ENCODE results near the gene FLACC1. TPM values are rescaled to one million over a fixed set of nuclear protein-coding genes. Genes with fewer than 3 reads are reported as not detected.
A peak's percentile ranks its signal among the peaks of the same experiment; 100 is the strongest.

Gene FLACC1, protein sequence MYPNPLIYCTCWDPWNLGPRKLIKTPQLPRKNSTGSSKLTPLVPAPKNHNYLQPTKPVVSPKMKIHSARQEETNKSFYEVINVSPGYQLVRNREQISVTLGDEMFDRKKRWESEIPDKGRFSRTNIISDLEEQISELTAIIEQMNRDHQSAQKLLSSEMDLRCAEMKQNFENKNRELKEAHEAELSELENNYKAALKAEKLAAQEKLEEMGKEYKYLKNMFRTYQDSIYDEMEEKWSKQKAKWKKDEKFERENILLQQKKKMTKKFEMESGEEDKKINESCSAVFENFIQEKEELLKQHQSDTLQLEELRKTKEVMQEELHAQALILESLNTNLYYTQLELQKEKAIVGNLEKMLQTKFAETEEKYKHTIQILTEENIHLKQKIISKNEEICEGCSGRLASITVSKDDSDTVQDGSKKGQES
- 0.28 TPM for polyA plus RNA-seq (2013, experiment 1 of 2)
- 0.32 TPM for polyA plus RNA-seq (2013, experiment 2 of 2)

GRCh38 chr2:201357221-201357620 lies at the start of gene FLACC1:
Gene FLACC1, minus strand, starts transcription at chr2:201357345. Its CDS starts 5,941 bp downstream, at chr2:201351404.
- Histone ChIP-seq H3K36me3 (ENCODE audit: control insufficient read depth, insufficient read depth, low read length) (no peaks in the 10 kb centered on the region), H3K9ac (ENCODE audit: low read length) (no peak within 1 kb of the TSS), H3K79me1 (ENCODE audit: low read length) (no peaks in the 10 kb centered on the region), H3K4ac (ENCODE audit: low read depth, low read length) (no peak within 1 kb of the TSS), H3K56ac (ENCODE audit: low read length) (no peak within 1 kb of the TSS), H3K4me1 (ENCODE audit: control insufficient read depth, low read depth, low read length) (no peaks in the 10 kb centered on the region), H3K23ac (ENCODE audit: low read length) (no peak within 1 kb of the TSS), H2BK5ac (ENCODE audit: low read length) (no peak within 1 kb of the TSS), H2AK5ac (ENCODE audit: low read length) (no peak within 1 kb of the TSS), H3K18ac (ENCODE audit: low read length) (no peak within 1 kb of the TSS), H2BK15ac (replicated peaks; ENCODE audit: low read depth) (no peak within 1 kb of the TSS), H3K27ac (ENCODE audit: low read depth, low read length) (no peak within 1 kb of the TSS), H2BK120ac (ENCODE audit: low read depth, low read length) (no peak within 1 kb of the TSS), H3K4me2 (ENCODE audit: low read length) (no peak within 1 kb of the TSS), H3K79me2 (ENCODE audit: control insufficient read depth, insufficient read depth, low read length) (no peaks in the 10 kb centered on the region), H3K27me3 (ENCODE audit: insufficient read depth, low read length, poor library complexity) (no peaks in the 10 kb centered on the region), H4K8ac (ENCODE audit: low read depth, low read length) (no peak within 1 kb of the TSS), H3K4me3 (ENCODE audit: low read length) (no peak within 1 kb of the TSS), H4K5ac (ENCODE audit: low read length) (no peak within 1 kb of the TSS)
- DNase-seq: peak; percentile 97
- WGBS (ENCODE audit: extremely low coverage, insufficient coverage, low lambda C conversion rate): no CpG with 5 or more reads among the region's 1 CpG

GRCh38 chr2:201406077-201406662 lies 49.0 kb upstream of the FLACC1 start:
- no peak overlapping the region for H3K9ac ChIP-seq (ENCODE audit: low read length)
- H3K18ac ChIP-seq (ENCODE audit: low read length): no peak overlapping the region
- no peaks in the 10 kb centered on the region for H3K36me3 ChIP-seq (ENCODE audit: control insufficient read depth, insufficient read depth, low read length)
- H3K4me3 ChIP-seq (ENCODE audit: low read length): no peak overlapping the region
- no peak overlapping the region for H3K4me2 ChIP-seq (ENCODE audit: low read length)
- no peaks in the 10 kb centered on the region for H3K79me2 ChIP-seq (ENCODE audit: control insufficient read depth, insufficient read depth, low read length)
- no peaks in the 10 kb centered on the region for H3K4me1 ChIP-seq (ENCODE audit: control insufficient read depth, low read depth, low read length)
- no peak overlapping the region for H3K4ac ChIP-seq (ENCODE audit: low read depth, low read length)
- H2BK120ac ChIP-seq (ENCODE audit: low read depth, low read length): no peak overlapping the region
- no peak overlapping the region for H2BK5ac ChIP-seq (ENCODE audit: low read length)
- no peaks in the 10 kb centered on the region for H3K79me1 ChIP-seq (ENCODE audit: low read length)
- H2AK5ac ChIP-seq (ENCODE audit: low read length): no peak overlapping the region
- no peak overlapping the region for H2BK15ac ChIP-seq (replicated peaks; ENCODE audit: low read depth)
- no peaks in the 10 kb centered on the region for H3K27me3 ChIP-seq (ENCODE audit: insufficient read depth, low read length, poor library complexity)
- H4K5ac ChIP-seq (ENCODE audit: low read length): no peak overlapping the region
- no CpG with 5 or more reads among the region's 3 CpGs for WGBS (ENCODE audit: extremely low coverage, insufficient coverage, low lambda C conversion rate)
- no peak overlapping the region for H3K27ac ChIP-seq (ENCODE audit: low read depth, low read length)
- H3K23ac ChIP-seq (ENCODE audit: low read length): no peak overlapping the region
- H4K8ac ChIP-seq (ENCODE audit: low read depth, low read length): no peak overlapping the region
- no peak for DNase-seq
- no peak overlapping the region for H3K56ac ChIP-seq (ENCODE audit: low read length)

DNA sequence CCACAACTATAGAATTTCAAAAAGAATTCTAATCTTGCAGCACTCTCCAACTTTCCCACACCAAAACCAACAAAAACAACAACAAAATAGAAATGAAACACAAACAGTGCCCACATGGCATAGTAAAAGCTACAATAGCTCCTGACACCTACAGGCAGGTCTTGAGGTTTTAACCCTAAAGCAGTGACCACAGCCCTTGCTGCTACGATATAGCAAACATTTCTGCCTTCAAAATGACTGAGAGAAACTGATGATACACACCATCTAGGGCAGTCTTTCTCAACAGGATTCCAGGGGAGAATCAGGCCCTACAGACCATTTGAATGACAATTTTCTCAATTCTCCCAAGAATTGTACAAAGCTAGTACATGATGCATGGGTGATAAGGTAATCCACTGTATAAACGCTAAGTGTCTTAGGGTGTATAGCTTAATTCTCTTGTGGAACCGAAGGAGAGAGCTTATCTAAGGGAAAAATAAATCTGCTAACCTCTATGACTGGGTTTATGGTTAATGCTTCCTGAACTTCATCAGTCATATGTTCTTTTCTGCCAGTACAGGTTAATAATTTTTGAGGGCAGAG lies 47.6 kb upstream of the FLACC1 start:
- DNase-seq: no peak
- Histone ChIP-seq H2BK15ac (replicated peaks; ENCODE audit: low read depth) (no peak overlapping the region), H3K4ac (ENCODE audit: low read depth, low read length) (no peak overlapping the region), H3K27ac (ENCODE audit: low read depth, low read length) (no peak overlapping the region), H2BK5ac (ENCODE audit: low read length) (no peak overlapping the region), H3K27me3 (ENCODE audit: insufficient read depth, low read length, poor library complexity) (no peaks in the 10 kb centered on the region), H3K4me3 (ENCODE audit: low read length) (no peak overlapping the region), H3K9ac (ENCODE audit: low read length) (no peak overlapping the region), H2BK120ac (ENCODE audit: low read depth, low read length) (no peak overlapping the region), H2AK5ac (ENCODE audit: low read length) (no peak overlapping the region), H4K8ac (ENCODE audit: low read depth, low read length) (no peak overlapping the region), H3K56ac (ENCODE audit: low read length) (no peak overlapping the region), H3K23ac (ENCODE audit: low read length) (no peak overlapping the region), H4K5ac (ENCODE audit: low read length) (no peak overlapping the region), H3K36me3 (ENCODE audit: control insufficient read depth, insufficient read depth, low read length) (no peaks in the 10 kb centered on the region), H3K4me2 (ENCODE audit: low read length) (no peak overlapping the region), H3K4me1 (ENCODE audit: control insufficient read depth, low read depth, low read length) (no peaks in the 10 kb centered on the region), H3K18ac (ENCODE audit: low read length) (no peak overlapping the region), H3K79me2 (ENCODE audit: control insufficient read depth, insufficient read depth, low read length) (no peaks in the 10 kb centered on the region), H3K79me1 (ENCODE audit: low read length) (no peaks in the 10 kb centered on the region)
- no CpG with 5 or more reads among the region's 3 CpGs for WGBS (ENCODE audit: extremely low coverage, insufficient coverage, low lambda C conversion rate)

DNA sequence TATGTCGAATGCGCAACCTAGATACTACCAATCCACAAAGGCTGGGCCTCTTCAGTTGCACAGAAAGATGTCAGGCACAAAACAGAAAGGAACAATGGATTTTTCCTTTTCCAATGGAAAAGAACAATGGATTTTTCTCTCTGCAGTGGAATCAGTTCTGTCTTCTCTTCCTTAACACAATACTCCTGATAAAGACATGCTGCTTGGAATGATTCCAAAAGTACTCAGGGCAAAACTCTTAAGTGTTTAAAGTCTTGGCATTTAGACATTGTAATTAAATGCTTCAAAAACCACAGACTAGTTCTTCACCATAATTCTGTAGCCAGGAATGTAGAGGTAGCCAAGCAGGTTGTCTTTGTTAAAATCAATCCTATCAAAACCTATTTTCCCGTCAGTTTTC lies 46.7 kb upstream of the FLACC1 start:
- Histone ChIP-seq H2AK5ac (ENCODE audit: low read length) (no peak overlapping the region), H3K4me2 (ENCODE audit: low read length) (no peak overlapping the region), H3K4ac (ENCODE audit: low read depth, low read length) (no peak overlapping the region), H2BK120ac (ENCODE audit: low read depth, low read length) (no peak overlapping the region), H3K9ac (ENCODE audit: low read length) (no peak overlapping the region), H2BK5ac (ENCODE audit: low read length) (no peak overlapping the region), H3K4me3 (ENCODE audit: low read length) (no peak overlapping the region), H3K18ac (ENCODE audit: low read length) (no peak overlapping the region), H3K79me2 (ENCODE audit: control insufficient read depth, insufficient read depth, low read length) (no peaks in the 10 kb centered on the region), H3K79me1 (ENCODE audit: low read length) (no peaks in the 10 kb centered on the region), H2BK15ac (replicated peaks; ENCODE audit: low read depth) (no peak overlapping the region), H3K23ac (ENCODE audit: low read length) (no peak overlapping the region), H3K56ac (ENCODE audit: low read length) (no peak overlapping the region), H3K4me1 (ENCODE audit: control insufficient read depth, low read depth, low read length) (no peaks in the 10 kb centered on the region), H3K27ac (ENCODE audit: low read depth, low read length) (no peak overlapping the region), H3K27me3 (ENCODE audit: insufficient read depth, low read length, poor library complexity) (no peaks in the 10 kb centered on the region), H4K5ac (ENCODE audit: low read length) (no peak overlapping the region), H4K8ac (ENCODE audit: low read depth, low read length) (no peak overlapping the region), H3K36me3 (ENCODE audit: control insufficient read depth, insufficient read depth, low read length) (no peaks in the 10 kb centered on the region)
- no CpG with 5 or more reads among the region's 3 CpGs for WGBS (ENCODE audit: extremely low coverage, insufficient coverage, low lambda C conversion rate)
- DNase-seq: peak; percentile 11

- Histone ChIP-seq H3K4me1 (ENCODE audit: control insufficient read depth, low read depth, low read length) (no peaks in the 10 kb centered on the region), H3K18ac (ENCODE audit: low read length) (no peak overlapping the region), H3K9ac (ENCODE audit: low read length) (no peak overlapping the region), H3K4ac (ENCODE audit: low read depth, low read length) (no peak overlapping the region), H4K5ac (ENCODE audit: low read length) (no peak overlapping the region), H3K36me3 (ENCODE audit: control insufficient read depth, insufficient read depth, low read length) (no peaks in the 10 kb centered on the region), H3K27me3 (ENCODE audit: insufficient read depth, low read length, poor library complexity) (no peaks in the 10 kb centered on the region), H2BK120ac (ENCODE audit: low read depth, low read length) (no peak overlapping the region), H4K8ac (ENCODE audit: low read depth, low read length) (no peak overlapping the region), H3K79me2 (ENCODE audit: control insufficient read depth, insufficient read depth, low read length) (no peaks in the 10 kb centered on the region), H3K4me3 (ENCODE audit: low read length) (no peak overlapping the region), H3K23ac (ENCODE audit: low read length) (no peak overlapping the region), H2AK5ac (ENCODE audit: low read length) (no peak overlapping the region), H3K56ac (ENCODE audit: low read length) (no peak overlapping the region), H3K4me2 (ENCODE audit: low read length) (no peak overlapping the region), H3K79me1 (ENCODE audit: low read length) (no peaks in the 10 kb centered on the region), H3K27ac (ENCODE audit: low read depth, low read length) (no peak overlapping the region), H2BK5ac (ENCODE audit: low read length) (no peak overlapping the region), H2BK15ac (replicated peaks; ENCODE audit: low read depth) (no peak overlapping the region)
- no CpG with 5 or more reads among the region's 6 CpGs for WGBS (ENCODE audit: extremely low coverage, insufficient coverage, low lambda C conversion rate)
- no peak for DNase-seq
These were observed 45.8 kb upstream of the FLACC1 start for GRCh38 chr2:201402651-201403562.

Data from mesendoderm (in vitro differentiated cells).